ENCODE results near the gene P2RX5.
A peak's percentile ranks its signal among the peaks of the same experiment; 100 is the strongest.

Gene P2RX5

DNA sequence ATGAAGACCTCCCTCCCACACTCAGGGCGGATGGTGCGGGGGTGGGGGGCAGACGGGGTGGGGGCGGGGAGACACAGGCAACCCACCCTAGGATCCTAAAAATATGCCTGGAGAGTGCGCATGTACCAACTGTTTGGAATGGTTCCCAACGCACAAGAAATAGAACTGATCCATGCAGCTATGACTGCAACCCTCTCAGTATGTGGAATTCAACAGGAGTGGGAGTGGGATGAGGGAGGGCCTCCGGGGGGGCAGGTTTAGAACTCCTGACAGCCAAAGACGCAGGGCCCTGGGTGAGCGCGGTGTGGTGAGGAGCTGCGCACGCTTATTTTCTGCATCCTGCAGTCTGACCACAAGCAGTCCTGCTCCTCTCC lies 1.1 kb upstream of the P2RX5 start:
- Histone ChIP-seq H3K4me2 (ENCODE audit: low read length) (peak overlapping the region; percentile 89), H3K79me2 (ENCODE audit: low read length) (peaks cover 40% of the 10 kb centered on the region), H3K9ac (ENCODE audit: low read length) (no peak overlapping the region), H3K4me1 (ENCODE audit: low read length) (peaks cover 26% of the 10 kb centered on the region), H3K27ac (ENCODE audit: low read length) (no peak overlapping the region), H3K9me3 (ENCODE audit: insufficient read depth, low read length) (no peaks in the 10 kb centered on the region), H4K20me1 (ENCODE audit: insufficient read depth, low read length) (peaks cover 17% of the 10 kb centered on the region), H3K36me3 (replicated peaks; ENCODE audit: low read depth, low read length) (no peaks in the 10 kb centered on the region), H3K27me3 (ENCODE audit: low read depth, low read length) (no peaks in the 10 kb centered on the region), H3K4me3 (ENCODE audit: low read length) (no peak overlapping the region), H2AFZ (ENCODE audit: low read depth, low read length) (no peak overlapping the region)
- TF ChIP-seq EZH2phosphoT487 (IDR thresholded peaks at IDR 0.05; ENCODE audit: low read depth): no peak
- TF ChIP-seq, protein P1, sequence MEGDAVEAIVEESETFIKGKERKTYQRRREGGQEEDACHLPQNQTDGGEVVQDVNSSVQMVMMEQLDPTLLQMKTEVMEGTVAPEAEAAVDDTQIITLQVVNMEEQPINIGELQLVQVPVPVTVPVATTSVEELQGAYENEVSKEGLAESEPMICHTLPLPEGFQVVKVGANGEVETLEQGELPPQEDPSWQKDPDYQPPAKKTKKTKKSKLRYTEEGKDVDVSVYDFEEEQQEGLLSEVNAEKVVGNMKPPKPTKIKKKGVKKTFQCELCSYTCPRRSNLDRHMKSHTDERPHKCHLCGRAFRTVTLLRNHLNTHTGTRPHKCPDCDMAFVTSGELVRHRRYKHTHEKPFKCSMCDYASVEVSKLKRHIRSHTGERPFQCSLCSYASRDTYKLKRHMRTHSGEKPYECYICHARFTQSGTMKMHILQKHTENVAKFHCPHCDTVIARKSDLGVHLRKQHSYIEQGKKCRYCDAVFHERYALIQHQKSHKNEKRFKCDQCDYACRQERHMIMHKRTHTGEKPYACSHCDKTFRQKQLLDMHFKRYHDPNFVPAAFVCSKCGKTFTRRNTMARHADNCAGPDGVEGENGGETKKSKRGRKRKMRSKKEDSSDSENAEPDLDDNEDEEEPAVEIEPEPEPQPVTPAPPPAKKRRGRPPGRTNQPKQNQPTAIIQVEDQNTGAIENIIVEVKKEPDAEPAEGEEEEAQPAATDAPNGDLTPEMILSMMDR (IDR thresholded peaks at IDR 0.05; ENCODE audit: low read depth, low read length): no peak

DNA sequence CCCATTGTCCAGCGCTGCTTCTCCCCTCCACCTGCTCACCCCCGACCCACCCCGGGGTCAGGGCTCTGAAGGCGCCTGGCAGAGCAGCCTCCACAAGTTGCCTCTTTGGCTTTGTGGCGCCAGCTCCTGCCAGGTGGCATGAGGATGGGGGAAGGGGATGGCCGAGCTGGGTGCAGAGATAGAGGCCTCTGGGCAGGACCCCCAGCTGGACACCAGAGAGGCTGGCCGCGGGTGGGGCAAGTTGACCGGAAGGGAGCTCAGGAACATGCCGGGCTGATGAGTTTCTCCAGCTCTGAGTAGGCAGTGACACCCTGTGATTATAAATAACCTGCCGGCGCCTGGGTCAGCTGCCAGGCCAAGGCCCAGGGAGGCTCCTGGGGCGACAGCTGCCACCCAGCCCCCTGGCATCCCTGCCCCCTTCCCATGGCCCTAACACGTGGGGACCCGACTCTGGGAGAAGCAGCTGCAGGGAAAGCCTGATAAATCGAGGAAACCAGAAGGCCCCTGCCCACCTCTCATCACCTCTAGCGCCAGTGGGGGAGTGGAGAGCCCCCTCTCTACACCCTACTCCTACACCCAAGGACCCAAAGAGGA lies 729 bp downstream of the P2RX5 start:
- H3K9me3 ChIP-seq (ENCODE audit: insufficient read depth, low read length): no peaks in the 10 kb centered on the region
- no peak for TF ChIP-seq EZH2phosphoT487 (IDR thresholded peaks at IDR 0.05; ENCODE audit: low read depth)
- TF ChIP-seq, protein P1 (IDR thresholded peaks at IDR 0.05; ENCODE audit: low read depth, low read length): no peak
- H3K27me3 ChIP-seq (ENCODE audit: low read depth, low read length): no peaks in the 10 kb centered on the region
- peak overlapping the region; percentile 98 for H3K4me3 ChIP-seq (ENCODE audit: low read length)
- peaks cover 53% of the 10 kb centered on the region for H3K79me2 ChIP-seq (ENCODE audit: low read length)
- peaks cover 13% of the 10 kb centered on the region for H3K36me3 ChIP-seq (replicated peaks; ENCODE audit: low read depth, low read length)
- H4K20me1 ChIP-seq (ENCODE audit: insufficient read depth, low read length): peaks cover 32% of the 10 kb centered on the region
- H3K4me1 ChIP-seq (ENCODE audit: low read length): peaks cover 31% of the 10 kb centered on the region
- no peak overlapping the region for H2AFZ ChIP-seq (ENCODE audit: low read depth, low read length)
- peak overlapping the region; percentile 89 for H3K4me2 ChIP-seq (ENCODE audit: low read length)
- peak overlapping the region; percentile 80 for H3K27ac ChIP-seq (ENCODE audit: low read length)
- H3K9ac ChIP-seq (ENCODE audit: low read length): peak overlapping the region; percentile 93

DNA sequence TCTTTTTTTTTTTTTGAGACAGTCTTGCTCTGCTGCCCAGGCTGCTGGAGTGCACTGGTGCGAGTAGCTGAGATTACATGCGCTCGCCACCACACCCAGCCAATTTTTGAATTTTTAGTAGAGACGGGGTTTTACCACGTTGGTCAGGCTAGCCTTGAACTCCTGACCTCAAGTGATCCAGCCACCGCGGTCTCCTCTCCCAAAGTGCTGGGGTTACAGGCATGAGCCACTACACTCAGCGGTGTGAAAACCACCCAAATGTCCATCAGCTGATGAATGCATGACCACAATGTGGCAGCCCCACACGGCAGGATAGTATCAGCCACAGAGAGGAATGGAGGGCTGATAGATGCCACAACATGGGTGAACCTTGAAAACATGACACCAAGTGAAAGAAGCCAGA lies 2.1 kb downstream of the P2RX5 start:
- Histone ChIP-seq H3K27ac (ENCODE audit: low read length) (peak overlapping the region; percentile 80), H3K9me3 (ENCODE audit: insufficient read depth, low read length) (no peaks in the 10 kb centered on the region), H3K36me3 (replicated peaks; ENCODE audit: low read depth, low read length) (peaks cover 19% of the 10 kb centered on the region), H3K4me2 (ENCODE audit: low read length) (peak overlapping the region; percentile 89), H3K9ac (ENCODE audit: low read length) (peak overlapping the region; percentile 93; the same call in 1 of the 2 replicates), H3K4me3 (ENCODE audit: low read length) (peak overlapping the region; percentile 98), H3K27me3 (ENCODE audit: low read depth, low read length) (no peaks in the 10 kb centered on the region), H4K20me1 (ENCODE audit: insufficient read depth, low read length) (peaks cover 43% of the 10 kb centered on the region), H3K4me1 (ENCODE audit: low read length) (peaks cover 37% of the 10 kb centered on the region), H2AFZ (ENCODE audit: low read depth, low read length) (no peak overlapping the region), H3K79me2 (ENCODE audit: low read length) (peaks cover 53% of the 10 kb centered on the region)
- TF ChIP-seq EZH2phosphoT487 (IDR thresholded peaks at IDR 0.05; ENCODE audit: low read depth): no peak
- TF ChIP-seq, protein P1 (IDR thresholded peaks at IDR 0.05; ENCODE audit: low read depth, low read length): no peak

DNA sequence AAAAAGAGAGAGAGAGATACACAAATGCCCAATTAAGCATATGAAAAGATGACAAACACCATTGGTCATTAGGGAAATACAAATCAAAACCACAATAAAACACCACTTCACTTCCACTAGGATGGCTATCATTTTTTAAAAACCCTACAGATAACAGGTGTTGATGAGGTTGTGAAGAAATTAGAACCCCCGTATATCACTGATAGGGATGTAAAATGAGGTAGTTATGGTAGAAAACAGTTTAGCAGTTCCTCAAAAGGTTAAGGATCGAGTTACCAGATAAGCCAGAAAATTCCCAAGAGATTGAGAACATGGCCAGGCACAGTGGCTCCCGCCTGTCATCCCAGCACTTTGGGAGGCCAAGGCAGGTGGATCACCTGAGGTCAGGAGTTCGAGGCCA lies 2.8 kb downstream of the P2RX5 start:
- peaks cover 50% of the 10 kb centered on the region for H4K20me1 ChIP-seq (ENCODE audit: insufficient read depth, low read length)
- H3K4me2 ChIP-seq (ENCODE audit: low read length): peak overlapping the region; percentile 44
- peaks cover 44% of the 10 kb centered on the region for H3K4me1 ChIP-seq (ENCODE audit: low read length)
- H3K27me3 ChIP-seq (ENCODE audit: low read depth, low read length): no peaks in the 10 kb centered on the region
- H3K79me2 ChIP-seq (ENCODE audit: low read length): peaks cover 53% of the 10 kb centered on the region
- H3K4me3 ChIP-seq (ENCODE audit: low read length): peak overlapping the region; percentile 31; the same call in 1 of the 2 replicates
- TF ChIP-seq, protein P1 (IDR thresholded peaks at IDR 0.05; ENCODE audit: low read depth, low read length): no peak
- no peak for TF ChIP-seq EZH2phosphoT487 (IDR thresholded peaks at IDR 0.05; ENCODE audit: low read depth)
- H3K36me3 ChIP-seq (replicated peaks; ENCODE audit: low read depth, low read length): peaks cover 21% of the 10 kb centered on the region
- no peaks in the 10 kb centered on the region for H3K9me3 ChIP-seq (ENCODE audit: insufficient read depth, low read length)
- H3K27ac ChIP-seq (ENCODE audit: low read length): no peak overlapping the region
- no peak overlapping the region for H3K9ac ChIP-seq (ENCODE audit: low read length)
- H2AFZ ChIP-seq (ENCODE audit: low read depth, low read length): no peak overlapping the region

Data from OCI-LY3 (cell line).